Measurements from ENCODE around the gene CDIPT. TPM values are rescaled to one million over a fixed set of nuclear protein-coding genes. Genes with fewer than 3 reads are reported as not detected.
A peak's percentile ranks its signal among the peaks of the same experiment; 100 is the strongest.

The CDIPT gene
- total RNA-seq, 4 donors from 2014 or later, result 35.5 to 71.8 (median 55.7) TPM

DNA sequence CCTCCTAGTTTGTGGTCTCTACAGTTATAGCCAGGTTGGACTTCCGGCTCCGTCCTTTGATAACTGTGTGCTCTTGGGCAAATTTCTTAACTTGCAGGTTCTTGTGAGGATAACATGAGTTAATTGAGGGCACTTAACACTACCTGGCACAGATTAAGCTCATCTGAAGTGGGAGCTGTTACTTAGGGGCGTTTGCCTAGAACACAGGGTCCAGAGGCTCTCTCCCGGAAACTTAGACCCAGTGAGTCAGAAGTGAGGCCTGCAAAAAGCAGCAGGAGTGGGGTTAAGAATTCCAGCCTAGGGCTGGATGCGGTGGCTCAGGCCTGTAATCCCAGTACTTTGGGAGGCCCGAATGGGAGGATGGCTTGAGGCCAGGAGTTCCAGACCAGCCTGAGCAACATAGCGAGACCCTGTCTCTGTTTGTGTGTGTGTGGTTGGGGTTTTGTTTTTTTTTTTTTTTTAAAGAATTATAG lies 41.3 kb downstream of the CDIPT start:
- Histone ChIP-seq H3K27me3 (no peaks in the 10 kb centered on the region), H3K27ac (peak overlapping the region; percentile 80 to 85 (median 84)), H3K4me1 (peaks cover 76% of the 10 kb centered on the region in 2 donors), H3K9me3 (no peaks in the 10 kb centered on the region), H3K4me3 (peak overlapping the region; percentile 61 to 76 (median 72)), H3K36me3 (peaks cover 0 to 14% of the 10 kb centered on the region in 2 donors)
- in situ Hi-C loops (cut with MboI; ENCODE audit: low sequenced_read_pairs in 4 of 4) (no loop called here), intact Hi-C loops (cut with DNase I; ENCODE audit: low total_unique reads) (loop anchor here (2.0 kb wide), 1 partner anchor 17 kb away; no protein-coding TSS in a partner anchor)
- ATAC-seq, result peak in 1 of 2 donors; percentile 29
- no peak for DNase-seq
- no peak for TF ChIP-seq POLR2A (IDR thresholded peaks at IDR 0.05)
- no peak for TF ChIP-seq CTCF (IDR thresholded peaks at IDR 0.05 in 4 of 5, conservative IDR thresholded peaks at IDR 0.05 in 1 of 5)

DNA sequence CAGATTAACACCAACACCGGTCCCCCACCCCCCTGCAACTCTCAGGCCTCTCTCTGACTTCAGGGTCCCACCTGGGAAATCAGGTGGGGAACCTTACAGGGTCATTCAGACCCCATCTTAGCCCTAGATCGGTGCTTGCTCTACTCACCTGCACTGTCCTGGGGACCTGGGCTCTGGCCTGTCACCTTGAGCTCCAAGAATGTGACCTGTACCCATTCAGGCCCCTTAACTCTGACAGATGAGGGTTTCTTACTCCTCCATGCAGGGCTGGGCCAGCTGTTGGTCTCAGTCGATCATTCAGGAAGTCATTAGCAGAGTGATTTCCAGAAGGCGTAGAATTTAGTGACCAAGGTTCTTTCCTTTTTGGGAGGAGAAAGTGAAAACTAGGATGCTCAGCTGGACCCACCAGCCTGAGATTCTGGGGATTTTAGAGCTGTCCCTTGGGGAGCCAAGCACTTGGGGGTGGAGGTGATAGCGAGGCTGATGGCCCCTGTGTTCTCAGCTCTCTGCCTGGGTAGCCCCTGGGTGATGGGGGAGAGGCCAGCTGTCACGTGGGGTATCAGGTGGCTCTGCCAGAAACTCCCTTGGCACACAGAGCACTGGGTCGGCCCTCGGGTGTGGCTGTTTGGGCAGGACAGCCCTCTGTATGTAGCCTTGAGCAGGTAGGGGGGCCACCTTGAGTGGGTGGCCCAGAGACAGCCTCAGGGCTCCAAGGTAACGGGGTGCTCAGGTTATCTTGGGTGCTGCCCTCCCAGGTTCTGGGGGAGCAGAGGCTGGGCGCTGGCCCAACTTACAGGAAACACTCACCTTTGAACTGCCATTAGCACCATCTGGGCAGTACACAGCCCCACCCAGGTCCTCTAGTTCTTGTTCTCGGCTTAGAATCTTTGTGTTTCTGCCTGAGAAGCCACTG lies 42.0 kb downstream of the CDIPT start:
- in situ Hi-C loops (cut with MboI; ENCODE audit: low sequenced_read_pairs in 4 of 4) (no loop called here), intact Hi-C loops (cut with DNase I; ENCODE audit: low total_unique reads) (loop anchor here (2.0 kb wide), 1 partner anchor 16 kb away; no protein-coding TSS in a partner anchor)
- DNase-seq (peak in 1 of 2 donors; percentile 52), ATAC-seq (no peak)
- Histone ChIP-seq H3K4me3 (peak overlapping the region; percentile 61 to 76 (median 72)), H3K36me3 (peaks cover 0 to 14% of the 10 kb centered on the region in 2 donors), H3K27ac (peak overlapping the region; percentile 80 to 85 (median 84)), H3K27me3 (no peaks in the 10 kb centered on the region), H3K4me1 (peaks cover 72 to 77% of the 10 kb centered on the region in 2 donors), H3K9me3 (no peaks in the 10 kb centered on the region)
- TF ChIP-seq CTCF (IDR thresholded peaks at IDR 0.05 in 4 of 5, conservative IDR thresholded peaks at IDR 0.05 in 1 of 5) (no peak), POLR2A (IDR thresholded peaks at IDR 0.05) (peak in 1 of 2 donors; percentile 13)

GRCh38 chr16:29820271-29820701 lies 42.7 kb downstream of the CDIPT start, which contains the start of gene MVP:
Gene MVP (plus strand): TSS chr16:29820462. CDS start chr16:29830550, 10,088 bp downstream.
- intact Hi-C loops (cut with DNase I; ENCODE audit: low total_unique reads) (loop anchor here (2.0 kb wide), 1 partner anchor 15 kb away; no protein-coding TSS in a partner anchor), in situ Hi-C loops (cut with MboI; ENCODE audit: low sequenced_read_pairs in 4 of 4) (no loop called here)
- DNase-seq (peak; percentile 56 to 61), ATAC-seq (no peak)
- H3K36me3 ChIP-seq, result peaks cover 0 to 14% of the 10 kb centered on the region in 2 donors
- no peaks in the 10 kb centered on the region for H3K9me3 ChIP-seq
- H3K4me3 ChIP-seq, result peak within 1 kb of the TSS; percentile 61 to 76 (median 72)
- H3K27ac ChIP-seq, result peak within 1 kb of the TSS; percentile 80 to 85 (median 84)
- peak in 1 of 2 donors; percentile 38 for TF ChIP-seq POLR2A (IDR thresholded peaks at IDR 0.05)
- TF ChIP-seq CTCF (IDR thresholded peaks at IDR 0.05 in 4 of 5, conservative IDR thresholded peaks at IDR 0.05 in 1 of 5), result no peak
- H3K27me3 ChIP-seq, result no peaks in the 10 kb centered on the region
- H3K4me1 ChIP-seq, result peaks cover 68 to 72% of the 10 kb centered on the region in 2 donors

- in situ Hi-C loops (cut with MboI; ENCODE audit: low sequenced_read_pairs in 4 of 4), result no loop called here
- H3K27ac ChIP-seq, result peak overlapping the region in 3 of 4 donors; percentile 80 to 85 (median 85)
Observed at GRCh38 chr16:29819506-29819905, 43.5 kb downstream of the CDIPT start.

More at GRCh38 chr16:29819506-29819905, 43.5 kb downstream of the CDIPT start:
- peaks cover 0 to 14% of the 10 kb centered on the region in 2 donors for H3K36me3 ChIP-seq
- TF ChIP-seq POLR2A (IDR thresholded peaks at IDR 0.05) (no peak), CTCF (IDR thresholded peaks at IDR 0.05 in 4 of 5, conservative IDR thresholded peaks at IDR 0.05 in 1 of 5) (no peak)
- H3K4me3 ChIP-seq, result peak overlapping the region in 1 of 4 donors; percentile 72
- intact Hi-C loops (cut with DNase I; ENCODE audit: low total_unique reads), result loop anchor here (5.0 to 10.0 kb wide), 2 partner anchors 178 to 705 kb away; partner anchors contain the start of genes HIRIP3, INO80E and ZNF768
- no peaks in the 10 kb centered on the region for H3K9me3 ChIP-seq
- H3K27me3 ChIP-seq, result no peaks in the 10 kb centered on the region
- peaks cover 66 to 68% of the 10 kb centered on the region in 2 donors for H3K4me1 ChIP-seq
- ATAC-seq, result no peak
- DNase-seq, result no peak

All from gastrocnemius medialis (tissue), 4 donors.